ENCODE measurements around the gene ARHGEF40. TPM values are rescaled to one million over a fixed set of nuclear protein-coding genes. Genes with fewer than 3 reads are reported as not detected.

The ARHGEF40 gene
- total RNA-seq, 1 experiment from 2014 or later, result 71.4 TPM

- no peak overlapping the region for H4K5ac ChIP-seq (ENCODE audit: insufficient read length, low read depth, low read length)
- H2AFZ ChIP-seq (ENCODE audit: low read length), result no peak overlapping the region
- no peaks in the 10 kb centered on the region for H3K9me3 ChIP-seq (ENCODE audit: control insufficient read depth, low read depth, low read length)
- H2BK15ac ChIP-seq (ENCODE audit: low read depth, low read length), result no peak overlapping the region
- WGBS (ENCODE audit: extremely low coverage, insufficient read length, low lambda C conversion rate), result no CpG with 5 or more reads among the region's 2 CpGs
- no peak overlapping the region for H2AK5ac ChIP-seq (ENCODE audit: insufficient read length, low read length)
- no peak overlapping the region; a peak in 1 of 7 replicates for H3K27ac Mint-ChIP-seq
- H3K56ac ChIP-seq (ENCODE audit: insufficient read length, low read depth, low read length), result no peak overlapping the region
- H3K27ac ChIP-seq (ENCODE audit: insufficient read length, low read depth, low read length), result no peak overlapping the region
- no peak overlapping the region for H3K23ac ChIP-seq (ENCODE audit: insufficient read length, low read depth, low read length)
- no peak overlapping the region for H3K4ac ChIP-seq (ENCODE audit: low read depth, low read length)
- TF ChIP-seq, protein P1, sequence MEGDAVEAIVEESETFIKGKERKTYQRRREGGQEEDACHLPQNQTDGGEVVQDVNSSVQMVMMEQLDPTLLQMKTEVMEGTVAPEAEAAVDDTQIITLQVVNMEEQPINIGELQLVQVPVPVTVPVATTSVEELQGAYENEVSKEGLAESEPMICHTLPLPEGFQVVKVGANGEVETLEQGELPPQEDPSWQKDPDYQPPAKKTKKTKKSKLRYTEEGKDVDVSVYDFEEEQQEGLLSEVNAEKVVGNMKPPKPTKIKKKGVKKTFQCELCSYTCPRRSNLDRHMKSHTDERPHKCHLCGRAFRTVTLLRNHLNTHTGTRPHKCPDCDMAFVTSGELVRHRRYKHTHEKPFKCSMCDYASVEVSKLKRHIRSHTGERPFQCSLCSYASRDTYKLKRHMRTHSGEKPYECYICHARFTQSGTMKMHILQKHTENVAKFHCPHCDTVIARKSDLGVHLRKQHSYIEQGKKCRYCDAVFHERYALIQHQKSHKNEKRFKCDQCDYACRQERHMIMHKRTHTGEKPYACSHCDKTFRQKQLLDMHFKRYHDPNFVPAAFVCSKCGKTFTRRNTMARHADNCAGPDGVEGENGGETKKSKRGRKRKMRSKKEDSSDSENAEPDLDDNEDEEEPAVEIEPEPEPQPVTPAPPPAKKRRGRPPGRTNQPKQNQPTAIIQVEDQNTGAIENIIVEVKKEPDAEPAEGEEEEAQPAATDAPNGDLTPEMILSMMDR (conservative IDR thresholded peaks at IDR 0.05), result no peak
- no peak overlapping the region for H3K4me3 Mint-ChIP-seq
- H3K4me1 Mint-ChIP-seq, result peaks cover 4% of the 10 kb centered on the region in 2 experiments
- no peaks in the 10 kb centered on the region for H3K9me3 Mint-ChIP-seq
- H3K36me3 Mint-ChIP-seq (ENCODE audit: insufficient read depth in 1 of 3, low read depth in 3 of 3), result peaks cover 62 to 93% (median 88%) of the 10 kb centered on the region in 3 experiments
- H3K4me2 ChIP-seq (ENCODE audit: insufficient read depth, insufficient read length, low read length), result no peak overlapping the region
- no peaks in the 10 kb centered on the region for H3K79me1 ChIP-seq (ENCODE audit: insufficient read depth, low read depth, low read length, poor library complexity, severe bottlenecking)
- DNase-seq, result no peak
- no peak overlapping the region for H4K91ac ChIP-seq (ENCODE audit: insufficient read length, low read depth, low read length)
- no peaks in the 10 kb centered on the region for H3K27me3 ChIP-seq (ENCODE audit: insufficient read depth, low read length)
- no peaks in the 10 kb centered on the region for H3K79me2 ChIP-seq (ENCODE audit: insufficient read depth, low read length)
- no peak overlapping the region for H3K18ac ChIP-seq (ENCODE audit: insufficient read length, low read depth, low read length)
- no peak overlapping the region for H2BK120ac ChIP-seq (ENCODE audit: low read depth, low read length, poor library complexity, severe bottlenecking)
- no peak overlapping the region for H3K14ac ChIP-seq (ENCODE audit: insufficient read depth, low read length)
- H2BK12ac ChIP-seq (ENCODE audit: insufficient read length, low read depth, low read length), result no peak overlapping the region
- H3T11ph ChIP-seq (ENCODE audit: low read length), result no peak overlapping the region
- H3K9ac ChIP-seq (ENCODE audit: extremely low read depth, insufficient read length, low read length), result no peak overlapping the region
- no peaks in the 10 kb centered on the region for H3K23me2 ChIP-seq (ENCODE audit: insufficient read length, low read depth, low read length, poor library complexity, severe bottlenecking)
- H2BK20ac ChIP-seq (ENCODE audit: low read depth, low read length, poor library complexity, severe bottlenecking), result no peak overlapping the region
- no peaks in the 10 kb centered on the region for H4K20me1 ChIP-seq (ENCODE audit: control insufficient read depth, insufficient read depth, insufficient read length)
- H2BK5ac ChIP-seq (ENCODE audit: insufficient read length, low read length), result no peak overlapping the region
- H4K8ac ChIP-seq (replicated peaks; ENCODE audit: insufficient read length, low read depth, low read length), result no peak overlapping the region
- no peaks in the 10 kb centered on the region for H3K4me1 ChIP-seq (ENCODE audit: insufficient read depth, low read length)
- H3K27me3 Mint-ChIP-seq (ENCODE audit: low read depth), result no peaks in the 10 kb centered on the region
Measured at GRCh38 chr14:21077672-21078071, 7.6 kb downstream of the ARHGEF40 start.
